ENCODE measurements around the gene MPPED1.

Gene MPPED1

GRCh38 chr22:43412808-43413795, 1.3 kb downstream of the MPPED1 start:
- DNase-seq = no peak

GRCh38 chr22:43413826-43414225, 2.0 kb downstream of the MPPED1 start:
- no peak for DNase-seq

DNA sequence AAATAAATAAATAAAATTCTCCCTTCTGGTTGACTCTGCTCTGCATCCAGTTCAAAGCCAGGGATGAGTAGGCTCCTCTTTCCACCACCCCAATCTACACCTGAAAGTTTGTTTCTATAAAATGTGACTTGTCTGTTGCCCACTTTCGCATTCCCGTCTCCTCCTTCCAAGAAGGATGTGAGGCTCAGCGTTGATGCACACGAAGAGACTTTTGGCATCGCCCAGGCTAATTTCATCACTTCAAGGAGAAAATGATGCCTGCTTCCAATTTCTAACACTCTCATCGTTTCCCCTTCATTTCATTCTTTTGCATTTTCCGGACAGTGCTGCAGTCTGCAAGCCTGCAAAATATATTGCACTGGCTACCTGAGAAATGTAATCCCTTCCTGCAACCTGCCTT, 3.9 kb downstream of the MPPED1 start:
- no peak for DNase-seq

GRCh38 chr22:43417555-43417954, 5.7 kb downstream of the MPPED1 start:
- no peak for DNase-seq

- DNase-seq = no peak
These were observed 6.4 kb downstream of the MPPED1 start for GRCh38 chr22:43418079-43418825.

DNA sequence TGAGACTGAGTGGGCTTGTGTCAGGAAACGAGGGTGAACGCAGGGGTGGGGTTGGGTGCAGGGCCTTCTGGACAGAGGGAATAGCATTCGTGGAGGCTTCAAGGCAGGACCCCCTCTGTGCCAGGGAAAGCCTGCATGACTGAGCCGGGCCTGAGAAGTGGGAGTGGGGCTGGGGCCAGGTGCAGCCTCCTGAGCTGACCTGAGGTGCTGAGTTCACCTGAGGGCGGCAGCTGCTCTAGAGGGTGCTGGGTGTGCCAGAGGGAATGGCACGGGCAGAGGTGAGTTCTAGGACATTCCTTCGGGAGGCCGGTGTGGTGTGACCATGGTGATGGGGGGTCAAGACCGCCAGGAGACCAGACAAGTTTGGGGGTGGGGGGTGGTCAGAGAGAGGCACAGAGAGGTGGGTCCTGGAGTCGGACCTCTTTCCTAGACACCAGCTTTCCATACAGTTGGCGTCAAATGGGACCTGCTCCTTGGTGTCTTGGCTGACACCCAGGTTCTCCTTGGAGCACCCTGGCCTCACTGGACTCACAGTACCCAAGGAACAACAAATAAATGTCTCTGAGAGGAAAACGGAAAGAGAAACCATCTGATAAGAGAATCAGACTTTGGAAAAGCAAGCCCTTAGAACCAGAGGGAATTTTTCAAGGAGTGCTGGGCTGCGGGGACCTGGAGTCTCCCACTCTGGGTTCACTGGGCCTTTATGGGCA, 7.7 kb downstream of the MPPED1 start:
- DNase-seq = no peak

DNA sequence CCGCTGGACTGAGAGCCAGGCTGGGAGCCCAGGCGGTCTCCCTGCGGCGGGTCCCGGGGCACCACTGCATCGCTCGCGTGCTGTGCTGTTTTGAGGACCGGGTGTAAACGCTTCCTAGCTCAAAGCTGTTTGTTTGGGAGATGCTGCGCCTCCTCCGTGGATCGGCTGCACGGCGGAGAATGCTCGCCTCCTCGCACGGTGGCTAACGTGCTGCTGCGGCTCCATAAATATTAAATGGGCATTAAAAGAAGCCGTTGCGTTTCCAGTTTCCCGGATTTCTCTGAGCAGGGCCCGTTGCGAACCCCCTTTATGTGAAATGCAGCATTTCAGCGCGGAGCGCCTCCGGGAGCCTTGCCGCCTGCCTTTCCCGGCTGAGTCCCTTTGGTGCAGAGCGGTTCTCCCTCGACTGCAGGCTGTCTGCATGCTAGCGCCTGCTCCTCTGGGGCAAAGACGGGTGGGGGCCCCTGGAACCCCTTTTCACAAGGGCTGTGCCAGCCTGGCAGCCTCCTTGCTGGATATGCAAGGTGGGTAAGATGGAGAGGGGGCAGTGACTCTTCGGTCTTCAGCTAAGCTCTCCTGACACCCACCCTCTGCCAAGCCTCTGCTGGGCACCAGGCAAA, 9.3 kb downstream of the MPPED1 start:
- no peak for DNase-seq

DNA sequence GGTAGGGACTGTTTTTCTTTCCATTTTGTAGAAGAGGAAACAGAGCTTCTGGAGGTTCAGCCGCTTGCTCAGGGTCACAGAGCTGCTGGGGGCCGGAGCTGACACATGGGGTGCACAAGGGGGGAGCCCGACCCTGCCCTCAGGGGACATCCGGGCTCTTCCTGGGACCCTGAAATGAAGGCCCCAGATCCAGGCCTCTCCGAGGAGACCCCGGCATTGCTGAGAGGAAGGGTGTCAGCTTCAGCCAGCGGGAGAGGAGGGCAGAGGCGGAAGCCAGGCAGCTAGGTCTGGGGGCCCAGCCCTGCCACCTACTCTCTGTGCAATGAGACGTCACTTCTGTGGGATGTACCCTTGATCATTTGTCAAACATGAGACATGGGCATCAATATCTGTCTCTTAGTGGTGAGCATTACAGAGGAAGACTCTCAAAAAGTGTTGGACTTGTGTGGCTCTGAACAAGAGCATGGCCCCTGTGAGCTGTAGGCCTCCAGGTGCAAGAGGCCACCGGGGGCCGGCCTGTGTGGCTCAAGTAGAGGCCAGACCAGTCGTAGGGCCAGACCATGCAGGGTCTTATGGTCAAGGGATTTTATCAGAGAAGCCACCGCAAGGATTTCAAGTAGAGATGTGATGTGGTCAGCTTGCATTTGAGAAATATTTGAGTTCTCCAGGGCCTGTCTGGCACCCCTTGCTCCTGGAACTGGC, 10.3 kb downstream of the MPPED1 start:
- no peak for DNase-seq

GRCh38 chr22:43423046-43423445, 11.2 kb downstream of the MPPED1 start:
- no peak for DNase-seq

DNA sequence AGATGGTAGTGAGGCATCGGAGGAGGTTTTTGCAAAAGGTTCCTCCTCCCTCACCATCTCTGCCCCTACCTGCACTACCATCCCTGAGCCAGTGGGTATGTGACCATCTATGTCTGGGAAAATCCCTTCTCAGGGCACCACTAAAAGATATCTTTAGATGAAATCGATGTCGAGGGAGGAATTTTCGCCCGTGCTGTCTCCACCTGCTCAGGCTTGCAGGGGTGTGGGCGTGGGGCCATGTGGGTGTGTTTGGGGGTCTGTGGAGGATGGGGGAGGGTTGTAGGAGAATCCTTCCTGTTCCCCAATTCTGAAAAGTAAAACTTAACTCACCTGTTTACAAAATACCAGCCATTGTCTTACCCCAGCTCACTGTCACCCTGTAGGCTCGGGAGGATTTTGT, 12.4 kb downstream of the MPPED1 start:
- DNase-seq = no peak

DNA sequence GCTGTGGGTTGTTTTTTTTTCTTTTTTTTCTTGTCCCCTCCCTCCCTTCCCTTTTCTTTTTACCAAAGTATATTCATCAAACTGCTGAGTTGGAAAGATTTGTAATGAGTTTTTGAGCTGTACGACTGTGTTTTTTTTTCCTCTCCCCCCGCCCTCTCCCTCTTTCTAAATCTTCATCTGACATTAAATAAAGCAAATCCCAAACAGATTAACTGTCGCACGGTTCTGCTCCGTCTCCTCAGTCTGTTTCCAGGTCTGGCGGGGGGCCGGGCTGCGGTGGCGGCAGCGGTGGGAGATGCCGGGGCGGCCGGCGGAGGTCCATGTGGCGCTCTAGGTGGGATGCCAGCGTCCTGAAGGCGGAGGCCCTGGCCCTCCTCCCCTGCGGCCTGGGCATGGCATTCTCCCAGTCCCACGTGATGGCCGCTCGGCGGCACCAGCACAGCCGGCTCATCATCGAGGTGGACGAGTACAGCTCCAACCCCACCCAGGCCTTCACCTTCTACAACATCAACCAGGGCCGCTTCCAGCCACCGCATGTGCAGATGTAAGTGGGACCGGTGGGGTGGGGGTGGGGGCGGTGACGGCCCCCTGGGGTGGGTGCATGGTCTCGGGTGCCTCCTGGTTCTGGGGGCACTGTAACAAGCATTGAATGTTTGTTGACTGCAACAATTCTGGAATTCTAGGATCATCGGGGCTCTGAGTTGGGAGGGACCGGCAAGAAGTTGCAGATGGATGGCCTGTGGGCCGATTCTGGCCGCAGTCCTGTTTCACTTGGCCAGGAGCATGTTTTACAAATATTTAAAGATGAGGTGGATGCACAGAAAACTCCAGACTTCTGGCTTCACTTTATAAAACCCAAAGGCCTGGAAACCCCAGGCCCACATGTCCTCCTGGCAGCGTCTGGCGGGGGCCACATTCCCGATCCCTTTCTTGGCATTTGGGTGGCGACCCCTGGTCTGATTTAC, 13.1 kb downstream of the MPPED1 start:
- no peak for DNase-seq

GRCh38 chr22:43425976-43426785, 14.4 kb downstream of the MPPED1 start:
- no peak for DNase-seq

DNA sequence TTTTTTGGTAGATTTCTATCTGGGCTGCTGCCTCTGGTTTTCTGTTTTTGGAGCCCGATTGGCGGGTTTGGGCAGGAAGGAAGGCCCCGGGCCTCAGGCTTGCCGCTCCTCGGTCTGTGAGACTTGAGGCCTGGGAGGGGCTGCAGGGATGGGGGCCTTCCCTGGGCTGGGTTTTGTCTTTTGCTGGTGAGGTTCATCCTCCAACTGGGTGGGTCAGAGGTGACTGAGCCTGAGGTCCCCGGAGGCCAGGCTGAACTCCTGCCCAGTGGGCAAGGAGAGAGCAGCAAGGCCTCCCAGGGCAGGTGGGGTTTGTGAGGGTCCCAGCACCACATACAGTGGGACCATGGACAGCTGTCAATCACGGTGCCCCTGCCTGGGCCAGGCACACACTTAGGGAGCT, 15.0 kb downstream of the MPPED1 start:
- DNase-seq = no peak

DNA sequence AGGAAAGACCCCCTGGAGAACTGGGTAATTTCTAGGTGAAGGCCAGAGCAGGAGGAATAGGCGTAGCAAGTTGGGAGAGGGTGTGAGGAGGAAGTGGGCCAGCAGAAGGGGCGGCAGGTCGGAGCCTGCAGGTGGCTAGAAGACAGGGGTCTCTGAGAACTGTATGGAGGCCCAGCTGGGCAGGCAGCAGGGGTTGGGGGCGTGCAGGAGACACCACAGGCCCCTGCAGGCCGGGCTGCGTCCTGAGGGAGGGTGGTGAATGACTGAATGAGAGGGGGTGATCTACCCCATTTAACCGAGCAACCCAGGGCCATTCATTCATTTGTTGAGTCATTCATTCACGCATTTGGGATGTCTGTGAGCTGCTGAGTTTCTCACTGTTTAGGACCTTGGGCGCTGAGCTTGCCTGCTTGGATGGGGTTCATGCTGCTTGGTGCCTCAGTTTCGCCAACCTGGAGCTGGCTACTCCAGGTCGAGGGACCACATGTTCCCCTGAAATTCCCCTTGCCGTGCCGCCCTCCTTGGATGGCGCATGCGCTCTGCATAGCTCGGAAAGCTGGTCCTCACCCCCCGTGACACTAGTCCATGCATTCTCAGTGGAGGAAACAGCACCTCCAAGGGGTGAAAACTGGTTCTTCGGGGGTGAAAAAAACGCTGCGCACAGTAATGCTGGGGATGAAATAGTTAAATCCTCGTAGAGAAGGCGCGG, 15.6 kb downstream of the MPPED1 start:
- DNase-seq = no peak

DNA sequence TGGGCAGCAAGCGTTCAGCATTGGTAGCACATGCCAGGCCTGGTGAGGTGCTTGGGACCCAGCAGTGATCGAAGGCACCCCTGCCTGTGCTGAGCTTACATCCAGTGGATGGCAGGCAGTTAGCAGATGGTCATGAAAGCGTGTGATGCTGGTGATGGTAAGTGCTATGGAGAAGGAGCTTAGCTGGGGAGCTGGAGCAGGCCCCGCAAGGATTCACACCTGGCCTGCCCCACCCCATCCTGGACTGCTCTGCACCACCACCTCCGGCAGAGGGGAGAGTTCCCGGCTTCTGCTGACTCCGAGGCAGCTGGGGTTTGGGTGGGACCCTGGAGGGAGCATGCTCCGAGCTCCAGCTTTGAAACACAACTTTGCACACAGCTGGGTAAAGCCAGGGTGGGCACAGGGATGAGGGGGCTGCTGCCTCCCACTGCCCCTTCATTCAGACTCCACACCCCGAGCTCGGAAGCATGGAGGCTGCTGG, 16.2 kb downstream of the MPPED1 start:
- no peak for DNase-seq

- no peak for DNase-seq
These were observed 16.7 kb downstream of the MPPED1 start for GRCh38 chr22:43428521-43428920.

DNA sequence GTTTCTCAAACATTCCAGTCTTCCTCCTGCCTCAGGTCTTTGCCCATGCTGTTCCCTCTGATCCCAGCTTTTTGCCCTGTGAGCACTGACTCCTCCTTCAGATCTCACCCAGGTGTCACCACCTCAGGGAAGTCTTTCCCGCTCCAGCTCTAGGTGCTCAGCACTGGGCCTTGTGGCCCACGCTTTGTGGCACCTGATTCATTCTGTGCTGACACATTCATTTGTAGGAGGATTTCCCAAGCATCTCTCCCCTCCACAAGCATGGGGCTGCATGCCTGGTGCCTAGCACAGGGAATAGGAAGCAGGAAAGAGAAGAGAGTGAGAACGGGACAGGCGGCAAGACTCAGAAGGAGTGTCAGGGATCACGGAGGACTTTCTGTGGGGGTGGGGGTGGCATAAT, 17.6 kb downstream of the MPPED1 start:
- no peak for DNase-seq

GRCh38 chr22:43431808-43432554, 20.2 kb downstream of the MPPED1 start:
- no peak for DNase-seq

All from activated effector memory CD4-positive, alpha-beta T cell treated with Interleukin-2 at 50 U/mL for 16 hours (primary cell).